HepG2 (cell line): ENCODE measurements around the gene SEC31B. TPM values are rescaled to one million over a fixed set of nuclear protein-coding genes. Genes with fewer than 3 reads are reported as not detected.

Source experiments
- ATAC-seq: fragments of 200-7000 bp; cut with Tn5 transposase; 3 replicates; pipeline ENCODE4 v1.9.1; 2020; ENCODE audit warnings: mild to moderate bottlenecking, moderate library complexity
- BruUV-seq: library from RNA; stranded (reverse); fragments of 400-500 nt; replicated peaks from 2 replicates; lab custom pipeline; 2021; lab: Mats Ljungman, UMichigan
- CTCF ChIA-PET: fragments of 300-600 bp; formaldehyde crosslinking; extraction: SDS; loops from one replicate; lab custom pipeline; 2021; ENCODE audit warnings: low total read pairs, inconsistent platforms, low intra/inter-chr PET ratio; lab: Yijun Ruan, JAX
- POLR2A ChIA-PET: fragments of 350-600 bp; sonication (Branson Sonifier 250); formaldehyde crosslinking; loops from one replicate; lab custom pipeline; 2020; ENCODE audit warnings: antibody characterized with exemption, inconsistent platforms; lab: Yijun Ruan, JAX
- DNase-seq: peaks from one replicate; pipeline ENCODE4 v3.0.0-alpha.2; 2015; ENCODE audit warnings: low spot score
- FAIRE-seq: peaks from 3 replicates; lab custom pipeline; 2011; peaks lifted over from hg19 to GRCh38; lab: Jason Lieb, UNC
- H2AFZ ChIP-seq: one replicate; pipeline ENCODE4 v1.6.1; 2011; ENCODE audit warnings: low read length, inconsistent platforms
- H3K27ac ChIP-seq: fragments of 300-600 bp; 3 replicates; pipeline ENCODE4 v1.8.0; 2011; ENCODE audit warnings: mixed run types, mild to moderate bottlenecking, mixed read lengths, low read length, inconsistent platforms; ENCODE audit not compliant: insufficient read depth; ENCODE audit errors: extremely low read length
- H3K27me3 ChIP-seq, 2 experiments: fragments of 200-600 bp in 1 of 2; 2 replicates in 1 of 2; 3 replicates in 1 of 2; pipeline versions ENCODE4 v1.6.0 to v1.8.0; 2011; ENCODE audit warnings: low read length in 2 of 2, mild to moderate bottlenecking in 2 of 2, moderate library complexity in 2 of 2, inconsistent platforms in 1 of 2; ENCODE audit not compliant: insufficient read depth in 2 of 2, control insufficient read depth in 1 of 2
- H3K36me3 ChIP-seq, 2 experiments: fragments of 200-600 bp in 1 of 2; replicated peaks in 1 of 2; 2 replicates in 1 of 2; 3 replicates in 1 of 2; pipeline versions ENCODE4 v1.5.1 to v1.8.0; 2011; ENCODE audit warnings: low read length in 2 of 2, inconsistent platforms in 1 of 2; ENCODE audit not compliant: insufficient read depth in 2 of 2, control insufficient read depth in 1 of 2
- H3K4me1 ChIP-seq: 2 replicates; pipeline ENCODE4 v1.5.1; 2012; ENCODE audit warnings: low read length, inconsistent platforms; ENCODE audit not compliant: insufficient read depth
- H3K4me2 ChIP-seq: 2 replicates; pipeline ENCODE4 v1.6.0; 2011; ENCODE audit warnings: low read depth, low read length, inconsistent platforms
- H3K4me3 ChIP-seq, 3 experiments: fragments of 200-600 bp in 1 of 3; sonication (generic), shearing (Covaris generic) in 1 of 3; replicated peaks in 1 of 3; 2 replicates each; pipeline ENCODE4 v1.5.1; 2011 to 2016; ENCODE audit warnings: low read length in 3 of 3, inconsistent platforms in 2 of 3, low read depth in 2 of 3, mild to moderate bottlenecking in 2 of 3, control low read depth in 1 of 3, mixed read lengths in 1 of 3; ENCODE audit not compliant: insufficient read depth in 1 of 3
- H3K79me2 ChIP-seq: one replicate; pipeline ENCODE4 v1.6.1; 2011; ENCODE audit warnings: low read length, inconsistent platforms; ENCODE audit not compliant: insufficient read depth
- H3K9ac ChIP-seq: 2 replicates; pipeline ENCODE4 v1.6.0; 2011; ENCODE audit warnings: mild to moderate bottlenecking, low read depth, low read length, inconsistent platforms; ENCODE audit not compliant: insufficient read depth
- H3K9me3 ChIP-seq: 2 replicates; pipeline ENCODE4 v1.5.1; 2012; ENCODE audit warnings: mild to moderate bottlenecking, low read length
- H4K20me1 ChIP-seq: 2 replicates; pipeline ENCODE4 v1.6.0; 2011; ENCODE audit warnings: inconsistent platforms, mild to moderate bottlenecking, low read length, moderate library complexity; ENCODE audit not compliant: insufficient read depth
- GTF2F1 ChIP-seq: fragments of 150-350 bp; IDR thresholded peaks from 2 replicates; pipeline ENCODE4 v1.6.1; 2014; ENCODE audit warnings: low read length
- HNF4A ChIP-seq: sonication (generic); formaldehyde crosslinking; IDR thresholded peaks from 2 replicates; pipeline ENCODE4 v1.4.0; 2020; ENCODE audit warnings: missing genetic modification reagents
- HNRNPK ChIP-seq: fragments of 200-400 bp; formaldehyde crosslinking; IDR thresholded peaks from 2 replicates; pipeline ENCODE4 v1.6.1; 2018; ENCODE audit warnings: low read length, low read depth, moderate library complexity, mild to moderate bottlenecking; ENCODE audit not compliant: poor library complexity, severe bottlenecking
- SALL1 ChIP-seq: sonication (generic); formaldehyde crosslinking; IDR thresholded peaks from 2 replicates; pipeline ENCODE4 v1.8.0; 2022; ENCODE audit warnings: mild to moderate bottlenecking, missing genetic modification reagents
- SRSF1 ChIP-seq: fragments of 200-400 bp; formaldehyde crosslinking; optimal IDR thresholded peaks from 2 replicates; pipeline ENCODE3; 2017; ENCODE audit warnings: mild to moderate bottlenecking, low read depth, low read length, moderate library complexity
- ZNF292 ChIP-seq: sonication (generic); formaldehyde crosslinking; IDR thresholded peaks from 2 replicates; pipeline ENCODE4 v1.8.1; 2022; ENCODE audit warnings: mild to moderate bottlenecking, low read depth, missing genetic modification reagents, borderline replicate concordance
- ZNF556 ChIP-seq: sonication (generic); formaldehyde crosslinking; IDR thresholded peaks from 2 replicates; pipeline ENCODE4 v1.4.0; 2020; ENCODE audit warnings: mild to moderate bottlenecking, missing genetic modification reagents, borderline replicate concordance
- ZNF713 ChIP-seq: sonication (generic); formaldehyde crosslinking; IDR thresholded peaks from 2 replicates; pipeline ENCODE4 v1.4.0; 2020; ENCODE audit warnings: mild to moderate bottlenecking, missing genetic modification reagents
- WGBS: methylation state at CpG from one replicate; pipeline ENCODE4 v1.1.6; 2017; ENCODE audit warnings: low lambda C conversion rate; 5-methylcytosine and 5-hydroxymethylcytosine counted together
- in situ Hi-C: cut with HindIII; loops from 2 replicates; pipeline ENCODE4 v1.10.0; 2017; ENCODE audit warnings: low pct_unique_long_range_greater_than_20kb; ENCODE audit not compliant: extremely low pct_ligation_motif_present
- intact Hi-C: fragments of 100-400 bp; cut with micrococcal nuclease; formaldehyde crosslinking; loops from one replicate; pipeline ENCODE4 v1.10.0; 2022; ENCODE audit not compliant: unreplicated experiment
- polyA plus RNA-seq, 8 experiments: library from polyadenylated mRNA; depleted of rRNA in 3 of 8; stranded (reverse) in 7 of 8; unstranded in 1 of 8; fragments of >200 nt; fragmentation: Illumina TruSeq in 4 of 8; extraction: Trizol in 4 of 8; gene quantifications; 2 replicates each; pipeline versions ENCODE4 v1.2.1 to v1.2.3, GENCODE V29; 2011 to 2016; ENCODE audit warnings: low read depth in 4 of 8, missing spikeins in 1 of 8, mixed read lengths in 1 of 8; ENCODE audit not compliant: insufficient read depth in 1 of 8
- total RNA-seq, 5 experiments: library from RNA; depleted of rRNA; stranded (reverse); fragments of >200 nt; fragmentation: Illumina TruSeq; extraction: Trizol; gene quantifications; 2 replicates each; pipeline ENCODE4 v1.2.3, GENCODE V29; 2016; ENCODE audit warnings: low read depth in 1 of 5
- TF ChIP-seq, protein P1 (sequence below): sonication (generic); formaldehyde crosslinking; IDR thresholded peaks from 2 replicates; pipeline ENCODE4 v1.4.0; 2020; ENCODE audit warnings: missing genetic modification reagents
- TF ChIP-seq, protein P2 (sequence below): sonication (generic); formaldehyde crosslinking; IDR thresholded peaks from 2 replicates; pipeline ENCODE4 v1.8.0; 2022; ENCODE audit warnings: missing genetic modification reagents, low read depth, mild to moderate bottlenecking, borderline replicate concordance
- TF ChIP-seq, protein P3 (sequence below): sonication (generic); formaldehyde crosslinking; IDR thresholded peaks from 2 replicates; pipeline ENCODE4 v1.5.1; 2020; ENCODE audit warnings: missing genetic modification reagents, mild to moderate bottlenecking, borderline replicate concordance

The SEC31B gene
- total and polyA plus RNA-seq, 2 of the 13 experiments (the other 11 are each of a cell fraction or from before 2014, with no cell fraction given), result 2.0 to 8.3 TPM

DNA sequence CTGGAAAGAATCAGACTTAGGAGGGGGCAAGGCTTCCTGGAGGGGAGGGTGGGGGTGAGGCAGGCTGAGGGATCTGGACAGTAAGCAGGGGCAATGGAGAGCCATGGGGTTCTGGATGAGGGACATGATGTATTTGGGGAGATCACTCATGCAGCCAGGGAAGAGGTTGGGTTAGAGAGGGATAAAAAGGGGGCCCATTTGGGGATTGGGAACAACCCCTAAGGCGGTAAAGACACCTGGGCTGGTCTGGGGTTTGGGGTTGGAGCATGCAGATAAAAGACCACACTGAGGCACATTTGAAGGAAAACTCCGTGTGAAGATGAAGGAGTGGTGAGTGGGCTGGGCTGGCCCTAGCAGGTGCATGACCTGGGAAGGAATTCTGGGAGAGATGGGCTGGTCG is 46.9 kb upstream of the SEC31B start (continued):
- TF ChIP-seq, protein P1, sequence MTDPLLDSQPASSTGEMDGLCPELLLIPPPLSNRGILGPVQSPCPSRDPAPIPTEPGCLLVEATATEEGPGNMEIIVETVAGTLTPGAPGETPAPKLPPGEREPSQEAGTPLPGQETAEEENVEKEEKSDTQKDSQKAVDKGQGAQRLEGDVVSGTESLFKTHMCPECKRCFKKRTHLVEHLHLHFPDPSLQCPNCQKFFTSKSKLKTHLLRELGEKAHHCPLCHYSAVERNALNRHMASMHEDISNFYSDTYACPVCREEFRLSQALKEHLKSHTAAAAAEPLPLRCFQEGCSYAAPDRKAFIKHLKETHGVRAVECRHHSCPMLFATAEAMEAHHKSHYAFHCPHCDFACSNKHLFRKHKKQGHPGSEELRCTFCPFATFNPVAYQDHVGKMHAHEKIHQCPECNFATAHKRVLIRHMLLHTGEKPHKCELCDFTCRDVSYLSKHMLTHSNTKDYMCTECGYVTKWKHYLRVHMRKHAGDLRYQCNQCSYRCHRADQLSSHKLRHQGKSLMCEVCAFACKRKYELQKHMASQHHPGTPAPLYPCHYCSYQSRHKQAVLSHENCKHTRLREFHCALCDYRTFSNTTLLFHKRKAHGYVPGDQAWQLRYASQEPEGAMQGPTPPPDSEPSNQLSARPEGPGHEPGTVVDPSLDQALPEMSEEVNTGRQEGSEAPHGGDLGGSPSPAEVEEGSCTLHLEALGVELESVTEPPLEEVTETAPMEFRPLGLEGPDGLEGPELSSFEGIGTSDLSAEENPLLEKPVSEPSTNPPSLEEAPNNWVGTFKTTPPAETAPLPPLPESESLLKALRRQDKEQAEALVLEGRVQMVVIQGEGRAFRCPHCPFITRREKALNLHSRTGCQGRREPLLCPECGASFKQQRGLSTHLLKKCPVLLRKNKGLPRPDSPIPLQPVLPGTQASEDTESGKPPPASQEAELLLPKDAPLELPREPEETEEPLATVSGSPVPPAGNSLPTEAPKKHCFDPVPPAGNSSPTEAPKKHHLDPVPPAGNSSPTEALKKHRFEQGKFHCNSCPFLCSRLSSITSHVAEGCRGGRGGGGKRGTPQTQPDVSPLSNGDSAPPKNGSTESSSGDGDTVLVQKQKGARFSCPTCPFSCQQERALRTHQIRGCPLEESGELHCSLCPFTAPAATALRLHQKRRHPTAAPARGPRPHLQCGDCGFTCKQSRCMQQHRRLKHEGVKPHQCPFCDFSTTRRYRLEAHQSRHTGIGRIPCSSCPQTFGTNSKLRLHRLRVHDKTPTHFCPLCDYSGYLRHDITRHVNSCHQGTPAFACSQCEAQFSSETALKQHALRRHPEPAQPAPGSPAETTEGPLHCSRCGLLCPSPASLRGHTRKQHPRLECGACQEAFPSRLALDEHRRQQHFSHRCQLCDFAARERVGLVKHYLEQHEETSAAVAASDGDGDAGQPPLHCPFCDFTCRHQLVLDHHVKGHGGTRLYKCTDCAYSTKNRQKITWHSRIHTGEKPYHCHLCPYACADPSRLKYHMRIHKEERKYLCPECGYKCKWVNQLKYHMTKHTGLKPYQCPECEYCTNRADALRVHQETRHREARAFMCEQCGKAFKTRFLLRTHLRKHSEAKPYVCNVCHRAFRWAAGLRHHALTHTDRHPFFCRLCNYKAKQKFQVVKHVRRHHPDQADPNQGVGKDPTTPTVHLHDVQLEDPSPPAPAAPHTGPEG (CRISPR knock-in tag), result no peak
- TF ChIP-seq HNRNPK, result no peak
- TF ChIP-seq ZNF556 (CRISPR knock-in tag), result no peak

DNA sequence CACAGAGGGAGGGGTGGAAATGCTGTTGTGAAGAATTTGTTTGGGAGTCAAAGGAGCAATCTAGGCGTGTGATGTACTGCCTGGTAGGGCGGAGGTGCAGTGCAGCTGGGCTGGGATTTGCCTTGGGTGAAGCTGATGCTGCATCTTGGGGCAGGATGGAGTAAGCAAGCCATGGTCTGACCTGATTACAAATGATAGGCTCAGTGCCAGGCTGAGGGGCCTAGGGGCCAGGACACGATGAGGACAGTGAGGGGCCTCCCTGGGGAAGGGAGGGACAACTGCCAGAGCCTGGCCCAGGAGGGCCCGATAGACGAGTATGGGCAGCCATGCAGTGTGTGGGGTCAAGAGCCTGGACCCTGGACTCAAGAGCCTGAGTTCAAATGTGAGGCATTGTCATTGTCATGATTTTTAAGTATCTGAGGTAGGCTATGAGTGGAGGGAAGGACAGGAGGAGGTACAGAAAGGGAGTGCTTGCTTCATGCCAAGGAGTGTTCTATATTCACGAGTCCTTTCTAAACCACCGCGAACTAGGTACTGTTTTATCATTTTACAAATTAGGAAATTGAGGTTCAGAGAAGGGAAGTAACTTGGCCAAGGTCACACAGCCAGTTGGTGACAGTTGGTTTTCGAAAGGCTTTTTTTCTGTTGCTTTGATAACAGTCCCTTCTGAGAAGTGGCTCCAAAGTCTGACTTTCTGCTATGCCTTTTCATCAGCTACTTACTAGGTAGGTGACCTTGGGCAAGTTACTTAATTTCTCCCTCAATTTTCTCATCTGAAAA is 45.7 kb upstream of the SEC31B start:
- Histone ChIP-seq H3K36me3 (no peaks in the 10 kb centered on the region), H3K27me3 (peaks cover 2 to 11% of the 10 kb centered on the region in 2 experiments; a peak in 2 of 5 replicates), H3K4me2 (no peak overlapping the region), H3K4me3 (no peak overlapping the region), H3K9ac (no peak overlapping the region), H4K20me1 (no peaks in the 10 kb centered on the region), H3K27ac (no peak overlapping the region)
- FAIRE-seq, result no peak
- in situ Hi-C loops, result no loop called here
- no peak for DNase-seq
- CTCF ChIA-PET, result no interaction called here
- BruUV-seq, result no TSS peak
- intact Hi-C loops, result no loop called here
- TF ChIP-seq, protein P2, sequence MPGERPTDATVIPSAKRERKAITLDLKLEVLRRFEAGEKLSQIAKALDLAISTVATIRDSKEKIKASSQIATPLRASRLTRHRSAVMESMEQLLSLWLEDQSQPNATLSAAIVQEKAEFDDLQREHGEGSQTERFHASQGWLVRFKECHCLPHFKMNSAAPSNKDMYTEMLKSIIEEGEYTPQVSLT (CRISPR knock-in tag), result no peak
- TF ChIP-seq HNF4A, result peak; percentile 19; the same call in 1 of the 2 replicates
- no peak for TF ChIP-seq SRSF1
- TF ChIP-seq, protein P3, sequence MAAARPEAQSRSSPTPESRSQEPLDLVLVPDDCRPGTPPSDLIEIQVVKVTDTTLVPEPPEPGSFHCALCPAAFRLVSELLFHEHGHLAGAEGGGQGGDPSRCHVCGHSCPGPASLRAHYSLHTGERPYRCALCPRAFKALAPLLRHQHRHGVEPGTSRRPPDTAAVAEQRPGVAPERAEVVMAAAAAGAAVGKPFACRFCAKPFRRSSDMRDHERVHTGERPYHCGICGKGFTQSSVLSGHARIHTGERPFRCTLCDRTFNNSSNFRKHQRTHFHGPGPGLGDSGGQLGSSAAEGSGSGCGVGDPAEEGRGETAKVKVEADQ (CRISPR knock-in tag), result no peak
- no peak for TF ChIP-seq ZNF292 (CRISPR knock-in tag)
- TF ChIP-seq SALL1, result 0 out of 2 replicates have a peak, but pooled peaks have one; percentile 12
- TF ChIP-seq ZNF713 (CRISPR knock-in tag), result no peak
- no peak for TF ChIP-seq GTF2F1
- TF ChIP-seq, all 625 proteins: peak for 2
- Histone ChIP-seq H3K79me2 (no peaks in the 10 kb centered on the region), H2AFZ (no peak overlapping the region), H3K4me1 (peaks cover 20% of the 10 kb centered on the region), H3K9me3 (no peaks in the 10 kb centered on the region)
- POLR2A ChIA-PET, result no interaction called here
- WGBS, result 16% methylated on average over 9 of the region's 9 CpGs
- ATAC-seq, result no peak
